Measurements from ENCODE around the gene OBP2B.
"Not testable (repeated sequence)": the region's sequence is repeated elsewhere in the genome, so short reads cannot be mapped to it uniquely, and the experiment has no call there.

OBP2B gene

GRCh38 chr9:133221177-133221809 is 12.2 kb upstream of the OBP2B start:
- DNase-seq, result no peak

- not testable (repeated sequence) for DNase-seq
Measured at GRCh38 chr9:133218049-133218975, 9.3 kb upstream of the OBP2B start.

GRCh38 chr9:133217333-133217988 is 8.4 kb upstream of the OBP2B start:
- DNase-seq, result not testable (repeated sequence)

GRCh38 chr9:133214276-133214675 is 5.2 kb upstream of the OBP2B start:
- DNase-seq, result not testable (repeated sequence)

- DNase-seq, result no peak
Measured at GRCh38 chr9:133210609-133211008, 1.6 kb upstream of the OBP2B start.

- DNase-seq, result no peak
Measured at GRCh38 chr9:133210202-133210532, 1.1 kb upstream of the OBP2B start.

GRCh38 chr9:133209327-133210201 is 514 bp upstream of the OBP2B start:
- not testable (repeated sequence) for DNase-seq

GRCh38 chr9:133208171-133208879 is 725 bp downstream of the OBP2B start:
- not testable (repeated sequence) for DNase-seq

GRCh38 chr9:133207540-133208170 is 1.4 kb downstream of the OBP2B start:
- no peak for DNase-seq

- no peak for DNase-seq
Measured at GRCh38 chr9:133207021-133207531, 2.0 kb downstream of the OBP2B start.

- DNase-seq, result no peak
Measured at GRCh38 chr9:133205996-133206931, 2.8 kb downstream of the OBP2B start.

GRCh38 chr9:133205481-133205887 is 3.6 kb downstream of the OBP2B start:
- DNase-seq, result not testable (repeated sequence)

- no peak for DNase-seq
Measured at GRCh38 chr9:133204993-133205336, 4.1 kb downstream of the OBP2B start.

GRCh38 chr9:133204335-133204992 is 4.6 kb downstream of the OBP2B start:
- DNase-seq, result no peak

GRCh38 chr9:133203506-133204075 is 5.5 kb downstream of the OBP2B start:
- no peak for DNase-seq

GRCh38 chr9:133202688-133203453 is 6.2 kb downstream of the OBP2B start:
- DNase-seq, result no peak

GRCh38 chr9:133202145-133202513 is 6.9 kb downstream of the OBP2B start:
- no peak for DNase-seq

- DNase-seq, result no peak
Measured at GRCh38 chr9:133201424-133202144, 7.5 kb downstream of the OBP2B start.
